HG03378 (cell line): ENCODE data around the gene ALDOA.
"Not testable (repeated sequence)": the region's sequence is repeated elsewhere in the genome, so short reads cannot be mapped to it uniquely, and the experiment has no call there.

Experiments used
- ATAC-seq: cut with Tn5 transposase; IDR thresholded peaks from one replicate; pipeline ENCODE4 v1.9.1; 2021; ENCODE audit warnings: mild to moderate bottlenecking, moderate library complexity; ENCODE audit not compliant: unreplicated experiment

ALDOA gene

GRCh38 chr16:30114411-30114810 lies 48.9 kb downstream of the ALDOA start:
- ATAC-seq, result no peak

GRCh38 chr16:30114833-30115232 lies 49.3 kb downstream of the ALDOA start:
- ATAC-seq, result not testable (repeated sequence)

DNA sequence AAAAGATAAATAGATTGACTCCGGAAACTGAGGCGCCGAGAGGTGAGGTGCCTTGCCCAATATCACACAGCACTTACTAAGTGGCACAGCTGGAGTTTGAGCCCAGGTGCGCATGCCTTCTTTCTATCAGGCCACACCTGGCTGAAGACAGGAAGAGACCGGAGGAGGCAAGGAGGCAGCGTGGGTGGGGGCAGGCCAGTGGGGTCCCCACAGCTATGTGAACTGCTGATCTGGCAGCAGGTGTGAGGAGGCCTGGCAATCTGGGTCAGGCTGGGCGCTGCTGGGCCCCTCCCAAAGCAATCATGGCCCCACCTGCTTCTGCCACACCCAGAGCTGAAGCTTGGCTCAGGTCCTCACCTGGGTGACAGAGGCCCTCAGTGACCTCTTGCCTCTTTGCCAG lies 49.7 kb downstream of the ALDOA start:
- ATAC-seq, result no peak

- ATAC-seq, result no peak
These were observed 51.0 kb downstream of the ALDOA start for GRCh38 chr16:30116291-30117207.

GRCh38 chr16:30117768-30118167 lies 52.2 kb downstream of the ALDOA start:
- ATAC-seq, result no peak

DNA sequence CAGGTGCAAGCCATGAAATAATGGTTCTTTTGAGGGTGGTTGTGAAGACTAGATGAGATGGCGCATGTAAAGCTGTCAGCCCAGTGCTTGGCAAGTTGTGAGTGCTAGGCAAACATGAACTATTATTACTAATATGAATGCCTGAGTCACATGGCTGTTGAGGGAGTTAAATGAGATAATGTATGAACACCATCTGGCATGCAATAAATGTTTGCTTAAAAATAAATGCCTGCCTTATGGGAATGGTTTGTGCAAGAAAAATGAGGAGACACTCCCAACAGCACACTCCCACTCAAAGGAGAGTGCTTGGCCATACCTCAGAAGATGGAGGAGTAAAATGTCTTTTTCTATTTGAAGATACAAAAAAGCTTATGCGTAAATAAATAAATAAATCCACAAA lies 53.9 kb downstream of the ALDOA start:
- no peak for ATAC-seq
